Activated CD4-positive, alpha-beta T cell treated with anti-CD3 and anti-CD28 coated beads for 36 hours (primary cell): ENCODE data around the gene CPT2. TPM values are rescaled to one million over a fixed set of nuclear protein-coding genes. Genes with fewer than 3 reads are reported as not detected.

Source experiments
- ATAC-seq: fragments of 200-7000 bp; cut with Tn5 transposase; one replicate; pipeline ENCODE4 v1.10.0; 2021; ENCODE audit warnings: mild to moderate bottlenecking, moderate library complexity
- CTCF ChIA-PET: fragments of 350-600 bp; sonication (Branson Sonifier 250); formaldehyde crosslinking; loops from one replicate; lab custom pipeline; 2021; ENCODE audit warnings: antibody characterized with exemption; lab: Charles Lee
- POLR2A ChIA-PET: fragments of 350-600 bp; sonication (Branson Sonifier 250); formaldehyde crosslinking; loops from one replicate; lab custom pipeline; 2021; ENCODE audit warnings: antibody characterized with exemption, inconsistent platforms; lab: Charles Lee
- DNase-seq: peaks from one replicate; pipeline ENCODE4 v3.0.0-alpha.2; 2020
- H3K27ac Mint-ChIP-seq: one replicate; pipeline ENCODE4 v1.8.0; 2021; ENCODE audit warnings: mixed read lengths
- H3K27me3 Mint-ChIP-seq: one replicate; pipeline ENCODE4 v1.8.0; 2021; ENCODE audit warnings: mixed read lengths
- H3K36me3 Mint-ChIP-seq: one replicate; pipeline ENCODE4 v1.8.0; 2021; ENCODE audit warnings: low read depth, mixed read lengths
- H3K4me1 Mint-ChIP-seq: one replicate; pipeline ENCODE4 v1.8.0; 2021; ENCODE audit warnings: mixed read lengths
- H3K4me3 Mint-ChIP-seq: one replicate; pipeline ENCODE4 v1.8.0; 2021; ENCODE audit warnings: mild to moderate bottlenecking, moderate library complexity, mixed read lengths
- H3K9me3 Mint-ChIP-seq: one replicate; pipeline ENCODE4 v1.8.0; 2021; ENCODE audit warnings: low read depth, mixed read lengths
- intact Hi-C, 2 experiments: fragments of 100-400 bp; cut with DNase I in 1 of 2; cut with micrococcal nuclease in 1 of 2; formaldehyde crosslinking; loops; one replicate each; pipeline versions ENCODE4 v1.14.2 to v1.15.1; 2022 to 2024; cut with DNase I, micrococcal nuclease
- total RNA-seq, 2 experiments: library from RNA; stranded (reverse); gene quantifications; one replicate each; pipeline ENCODE4 v1.2.3, GENCODE V29; 2021

Gene CPT2
- total RNA-seq, 2 experiments from 2014 or later, result 20.7 to 23.7 TPM

- peaks cover 51% of the 10 kb centered on the region for H3K36me3 Mint-ChIP-seq
- no peak overlapping the region for H3K27ac Mint-ChIP-seq
- H3K4me3 Mint-ChIP-seq, result no peak overlapping the region
- DNase-seq (no peak), ATAC-seq (no peak)
- POLR2A ChIA-PET, result no interaction called here
- H3K27me3 Mint-ChIP-seq, result no peaks in the 10 kb centered on the region
- no peaks in the 10 kb centered on the region for H3K4me1 Mint-ChIP-seq
- CTCF ChIA-PET, result interaction anchor here (0.7 kb wide), 1 partner anchor 36 kb away, joined by 3 read pairs; no protein-coding TSS in a partner anchor
- no peaks in the 10 kb centered on the region for H3K9me3 Mint-ChIP-seq
- intact Hi-C loops, result no loop called here
These were observed 53.7 kb downstream of the CPT2 start for GRCh38 chr1:53250325-53250724.

DNA sequence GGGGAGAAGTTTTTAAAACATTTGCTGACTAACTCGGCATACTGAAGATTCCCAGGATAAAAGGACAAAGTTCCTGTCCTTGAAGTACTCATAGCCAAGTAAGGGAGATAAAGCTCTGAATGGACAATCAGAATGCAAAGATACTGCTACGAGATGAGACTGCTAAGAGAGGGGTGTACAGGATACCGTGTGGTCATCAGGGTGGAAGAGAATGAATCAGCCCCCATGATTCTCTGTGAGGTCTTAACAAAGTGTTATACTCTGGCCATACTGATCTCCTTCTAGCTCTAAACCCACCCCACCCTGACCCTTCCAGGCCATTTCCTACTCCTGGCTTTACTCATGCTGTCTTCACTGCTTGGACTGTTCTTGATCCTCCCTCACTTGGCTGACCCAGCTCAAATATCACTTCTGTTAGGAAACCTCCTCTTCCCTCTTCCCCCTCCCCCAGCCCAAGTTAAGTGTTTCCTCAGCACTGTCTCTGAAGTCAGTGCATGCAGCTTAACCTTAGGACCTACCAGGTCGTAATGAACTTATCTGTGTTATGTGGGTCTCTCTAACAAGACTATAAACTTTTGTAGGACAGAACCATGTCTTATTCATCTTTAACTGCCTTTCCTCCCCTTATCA, 57.5 kb downstream of the CPT2 start:
- Mint-ChIP-seq H3K4me3 (no peak overlapping the region), H3K9me3 (no peaks in the 10 kb centered on the region), H3K27me3 (no peaks in the 10 kb centered on the region), H3K36me3 (peaks cover 63% of the 10 kb centered on the region), H3K4me1 (no peaks in the 10 kb centered on the region), H3K27ac (no peak overlapping the region)
- ATAC-seq (no peak), DNase-seq (no peak)
- intact Hi-C loops, result no loop called here
- ChIA-PET POLR2A (no interaction called here), CTCF (interaction anchor here (0.6 to 1.7 kb wide), 3 partner anchors 8 to 73 kb away, joined by 3 to 5 read pairs (median 3); no protein-coding TSS in a partner anchor)

DNA sequence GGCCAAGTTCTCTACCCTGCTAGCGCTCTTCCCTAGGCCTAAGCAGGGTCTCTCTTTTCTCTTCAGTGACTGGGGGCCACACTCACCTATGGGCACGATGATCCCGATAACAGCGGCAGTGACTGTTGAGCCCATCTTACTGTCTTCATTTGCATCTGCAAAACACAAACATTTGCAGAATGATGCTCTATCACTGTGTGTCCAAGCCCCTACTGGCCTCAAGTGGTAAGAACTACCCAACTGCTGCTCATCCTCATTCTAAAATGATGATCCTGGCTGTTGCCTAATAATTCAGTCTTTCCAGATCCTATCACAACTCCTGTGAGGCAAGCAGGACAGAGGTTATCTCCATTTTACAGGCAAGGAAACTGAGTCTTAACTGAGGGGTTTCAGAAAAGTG, 58.4 kb downstream of the CPT2 start:
- intact Hi-C loops, result no loop called here
- ATAC-seq (no peak), DNase-seq (no peak)
- H3K27me3 Mint-ChIP-seq, result no peaks in the 10 kb centered on the region
- ChIA-PET CTCF (interaction anchor here (0.6 to 1.7 kb wide), 2 partner anchors 8 to 74 kb away, joined by 3 to 5 read pairs; no protein-coding TSS in a partner anchor), POLR2A (no interaction called here)
- no peaks in the 10 kb centered on the region for H3K9me3 Mint-ChIP-seq
- no peaks in the 10 kb centered on the region for H3K4me1 Mint-ChIP-seq
- H3K27ac Mint-ChIP-seq, result no peak overlapping the region
- no peak overlapping the region for H3K4me3 Mint-ChIP-seq
- H3K36me3 Mint-ChIP-seq, result peaks cover 61% of the 10 kb centered on the region

DNA sequence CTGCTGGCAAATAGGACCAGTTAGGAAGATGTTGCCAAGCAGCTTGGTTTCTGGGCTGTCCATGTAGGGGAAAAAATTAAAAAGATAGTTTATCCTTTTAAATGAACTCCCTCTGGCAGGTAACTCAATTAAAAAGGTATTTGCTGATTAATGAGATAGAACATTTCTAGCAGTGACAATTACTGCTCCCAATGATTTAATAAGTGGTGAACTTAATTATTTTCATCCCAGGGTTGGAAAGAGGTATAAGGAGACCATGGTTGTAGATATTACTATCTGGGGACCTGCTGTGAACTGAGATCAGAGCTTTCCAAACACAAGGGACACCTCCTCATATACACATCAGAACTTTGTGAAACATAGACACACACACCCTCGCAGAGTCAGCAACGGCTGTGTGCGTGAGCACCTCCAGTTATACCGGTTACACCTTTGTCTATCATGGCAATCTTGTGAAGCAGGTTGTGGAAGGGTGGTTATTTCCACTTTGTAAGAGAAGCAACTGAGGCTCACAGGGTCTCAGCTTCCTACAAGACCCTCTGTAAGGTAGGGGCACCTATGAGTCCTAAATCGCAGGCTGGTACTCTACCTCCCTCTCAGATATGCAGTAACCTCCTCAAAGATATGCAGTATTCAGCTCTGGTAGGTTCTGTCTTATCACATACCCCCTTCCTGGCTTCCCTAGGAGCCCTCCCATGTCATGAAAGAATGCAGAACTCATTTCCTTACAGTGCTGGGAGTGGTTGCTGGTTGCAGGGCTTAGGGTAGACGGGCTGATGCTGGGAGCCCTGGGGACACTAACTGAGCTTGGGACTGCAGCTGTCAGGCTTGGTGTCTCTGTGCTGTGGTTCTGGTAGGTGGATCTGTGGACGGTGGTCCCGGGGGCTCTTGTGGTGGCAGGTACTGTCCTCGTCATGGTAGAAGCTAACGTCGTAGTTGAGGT, 60.2 kb downstream of the CPT2 start:
- Mint-ChIP-seq H3K4me1 (no peaks in the 10 kb centered on the region), H3K36me3 (peaks cover 56% of the 10 kb centered on the region), H3K27ac (no peak overlapping the region), H3K9me3 (no peaks in the 10 kb centered on the region), H3K4me3 (no peak overlapping the region), H3K27me3 (no peaks in the 10 kb centered on the region)
- DNase-seq, result no peak
- no peak for ATAC-seq
- intact Hi-C loops, result no loop called here
- CTCF ChIA-PET, result interaction anchor here (0.6 to 1.8 kb wide), 3 partner anchors 16 to 1094 kb away, joined by 3 to 5 read pairs (median 3); no protein-coding TSS in a partner anchor
- POLR2A ChIA-PET, result no interaction called here

GRCh38 chr1:53257454-53258081, 60.9 kb downstream of the CPT2 start:
- no peak for ATAC-seq
- no peak for DNase-seq
- ChIA-PET POLR2A (no interaction called here), CTCF (interaction anchor here (0.6 to 1.8 kb wide), 3 partner anchors 16 to 1095 kb away, joined by 3 to 5 read pairs (median 3); no protein-coding TSS in a partner anchor)
- Mint-ChIP-seq H3K36me3 (peaks cover 53% of the 10 kb centered on the region), H3K27me3 (no peaks in the 10 kb centered on the region), H3K4me3 (no peak overlapping the region), H3K9me3 (no peaks in the 10 kb centered on the region), H3K27ac (no peak overlapping the region), H3K4me1 (no peaks in the 10 kb centered on the region)
- intact Hi-C loops, result no loop called here

- Mint-ChIP-seq H3K9me3 (no peaks in the 10 kb centered on the region), H3K27me3 (no peaks in the 10 kb centered on the region), H3K27ac (no peak overlapping the region), H3K4me1 (no peaks in the 10 kb centered on the region), H3K4me3 (no peak overlapping the region), H3K36me3 (peaks cover 55% of the 10 kb centered on the region)
- CTCF ChIA-PET, result interaction anchor here (0.7 to 1.8 kb wide), 2 partner anchors 10 to 20 kb away, joined by 3 to 5 read pairs; no protein-coding TSS in a partner anchor
- ATAC-seq, result no peak
- intact Hi-C loops, result no loop called here
- no peak for DNase-seq
- POLR2A ChIA-PET, result no interaction called here
These were observed 61.6 kb downstream of the CPT2 start for GRCh38 chr1:53258216-53258615.

GRCh38 chr1:53259932-53260331, 63.3 kb downstream of the CPT2 start:
- Mint-ChIP-seq H3K4me1 (no peaks in the 10 kb centered on the region), H3K27ac (no peak overlapping the region), H3K9me3 (no peaks in the 10 kb centered on the region), H3K4me3 (no peak overlapping the region), H3K27me3 (no peaks in the 10 kb centered on the region), H3K36me3 (peaks cover 58% of the 10 kb centered on the region)
- POLR2A ChIA-PET, result no interaction called here
- CTCF ChIA-PET, result interaction anchor here (0.8 kb wide), 1 partner anchor 359 kb away, joined by 3 read pairs; no protein-coding TSS in a partner anchor
- intact Hi-C loops, result no loop called here
- ATAC-seq, result no peak
- no peak for DNase-seq

- Mint-ChIP-seq H3K27ac (no peak overlapping the region), H3K4me3 (no peak overlapping the region), H3K9me3 (no peaks in the 10 kb centered on the region), H3K4me1 (no peaks in the 10 kb centered on the region), H3K27me3 (no peaks in the 10 kb centered on the region), H3K36me3 (peaks cover 62% of the 10 kb centered on the region)
- intact Hi-C loops, result no loop called here
- CTCF ChIA-PET, result interaction anchor here (0.6 kb wide), 1 partner anchor 133 kb away, joined by 3 read pairs; no protein-coding TSS in a partner anchor
- POLR2A ChIA-PET, result no interaction called here
- no peak for DNase-seq
- ATAC-seq, result no peak
These were observed 64.1 kb downstream of the CPT2 start for GRCh38 chr1:53260631-53261247.

GRCh38 chr1:53262000-53262399, 65.4 kb downstream of the CPT2 start:
- intact Hi-C loops, result no loop called here
- Mint-ChIP-seq H3K4me3 (no peak overlapping the region), H3K36me3 (peaks cover 63% of the 10 kb centered on the region), H3K9me3 (no peaks in the 10 kb centered on the region), H3K27ac (no peak overlapping the region), H3K4me1 (no peaks in the 10 kb centered on the region), H3K27me3 (no peaks in the 10 kb centered on the region)
- CTCF ChIA-PET, result interaction anchor here (1.1 kb wide), 1 partner anchor 8 kb away, joined by 5 read pairs; no protein-coding TSS in a partner anchor
- no peak for ATAC-seq
- no peak for DNase-seq
- POLR2A ChIA-PET, result no interaction called here
